Rectal smooth muscle tissue (tissue), 1 donor: ENCODE measurements around the gene DPPA4.
A peak's percentile ranks its signal among the peaks of the same experiment; 100 is the strongest.
"Not testable (repeated sequence)": the region's sequence is repeated elsewhere in the genome, so short reads cannot be mapped to it uniquely, and the experiment has no call there.

Experiments
- H3K27ac ChIP-seq: one replicate; pipeline ENCODE4 v1.7.0; 2013; ENCODE audit warnings: low read depth, low read length, inconsistent platforms
- H3K27me3 ChIP-seq: one replicate; pipeline ENCODE4 v1.7.0; 2013; ENCODE audit warnings: low read length; ENCODE audit not compliant: control insufficient read depth, insufficient read depth
- H3K36me3 ChIP-seq: one replicate; pipeline ENCODE4 v1.7.0; 2013; ENCODE audit warnings: low read length; ENCODE audit not compliant: control insufficient read depth, insufficient read depth
- H3K4me1 ChIP-seq: one replicate; pipeline ENCODE4 v1.7.0; 2013; ENCODE audit warnings: low read length; ENCODE audit not compliant: control insufficient read depth, insufficient read depth
- H3K4me3 ChIP-seq: one replicate; pipeline ENCODE4 v1.7.0; 2013; ENCODE audit warnings: low read length
- H3K9ac ChIP-seq: one replicate; pipeline ENCODE4 v1.7.0; 2013; ENCODE audit warnings: low read length

DPPA4 gene

GRCh38 chr3:109337393-109337792 lies at the start of gene DPPA4:
Gene DPPA4, minus strand, starts transcription at chr3:109337546. Its CDS starts 29 bp downstream, at chr3:109337517.
- H3K4me3 ChIP-seq = peak within 1 kb of the TSS; percentile 65
- H3K27me3 ChIP-seq = no peaks in the 10 kb centered on the region
- H3K27ac ChIP-seq = no peak within 1 kb of the TSS
- no peaks in the 10 kb centered on the region for H3K4me1 ChIP-seq
- H3K36me3 ChIP-seq = no peaks in the 10 kb centered on the region
- H3K9ac ChIP-seq = no peak within 1 kb of the TSS

- no peaks in the 10 kb centered on the region for H3K4me1 ChIP-seq
- no peak overlapping the region for H3K27ac ChIP-seq
- no peak overlapping the region for H3K9ac ChIP-seq
- no peak overlapping the region for H3K4me3 ChIP-seq
- no peaks in the 10 kb centered on the region for H3K36me3 ChIP-seq
- H3K27me3 ChIP-seq = no peaks in the 10 kb centered on the region
Observed at GRCh38 chr3:109385442-109386318, 48.3 kb upstream of the DPPA4 start.

GRCh38 chr3:109384164-109384563 lies 46.8 kb upstream of the DPPA4 start:
- Histone ChIP-seq H3K4me1 (no peaks in the 10 kb centered on the region), H3K9ac (no peak overlapping the region), H3K27ac (no peak overlapping the region), H3K36me3 (no peaks in the 10 kb centered on the region), H3K4me3 (no peak overlapping the region), H3K27me3 (no peaks in the 10 kb centered on the region)

GRCh38 chr3:109382588-109382987 lies 45.2 kb upstream of the DPPA4 start:
- Histone ChIP-seq H3K4me1 (no peaks in the 10 kb centered on the region), H3K36me3 (no peaks in the 10 kb centered on the region), H3K9ac (no peak overlapping the region), H3K27ac (no peak overlapping the region), H3K27me3 (no peaks in the 10 kb centered on the region), H3K4me3 (no peak overlapping the region)

GRCh38 chr3:109375975-109376374 lies 38.6 kb upstream of the DPPA4 start:
- Histone ChIP-seq H3K4me3 (no peak overlapping the region), H3K36me3 (no peaks in the 10 kb centered on the region), H3K27ac (no peak overlapping the region), H3K9ac (no peak overlapping the region), H3K4me1 (no peaks in the 10 kb centered on the region), H3K27me3 (no peaks in the 10 kb centered on the region)

GRCh38 chr3:109374434-109374833 lies 37.1 kb upstream of the DPPA4 start:
- H3K27me3 ChIP-seq, H3K4me1 ChIP-seq, H3K36me3 ChIP-seq, H3K4me3 ChIP-seq, H3K9ac ChIP-seq, H3K27ac ChIP-seq: not testable (repeated sequence)

- Histone ChIP-seq H3K4me1 (no peaks in the 10 kb centered on the region), H3K27ac (no peak overlapping the region), H3K9ac (no peak overlapping the region), H3K27me3 (no peaks in the 10 kb centered on the region), H3K4me3 (no peak overlapping the region), H3K36me3 (no peaks in the 10 kb centered on the region)
Observed at GRCh38 chr3:109373933-109374332, 36.6 kb upstream of the DPPA4 start.

GRCh38 chr3:109372639-109373038 lies 35.3 kb upstream of the DPPA4 start:
- H3K9ac ChIP-seq = no peak overlapping the region
- no peak overlapping the region for H3K4me3 ChIP-seq
- H3K36me3 ChIP-seq = no peaks in the 10 kb centered on the region
- H3K27me3 ChIP-seq = no peaks in the 10 kb centered on the region
- no peak overlapping the region for H3K27ac ChIP-seq
- H3K4me1 ChIP-seq = no peaks in the 10 kb centered on the region

GRCh38 chr3:109369510-109369909 lies 32.2 kb upstream of the DPPA4 start:
- Histone ChIP-seq H3K4me3 (no peak overlapping the region), H3K27me3 (no peaks in the 10 kb centered on the region), H3K36me3 (no peaks in the 10 kb centered on the region), H3K4me1 (no peaks in the 10 kb centered on the region), H3K9ac (no peak overlapping the region), H3K27ac (no peak overlapping the region)

- Histone ChIP-seq H3K4me3 (no peak overlapping the region), H3K4me1 (no peaks in the 10 kb centered on the region), H3K36me3 (no peaks in the 10 kb centered on the region), H3K27me3 (no peaks in the 10 kb centered on the region), H3K27ac (no peak overlapping the region), H3K9ac (no peak overlapping the region)
Observed at GRCh38 chr3:109364088-109364487, 26.7 kb upstream of the DPPA4 start.

GRCh38 chr3:109363634-109364033 lies 26.3 kb upstream of the DPPA4 start:
- Histone ChIP-seq H3K27ac (no peak overlapping the region), H3K36me3 (no peaks in the 10 kb centered on the region), H3K27me3 (no peaks in the 10 kb centered on the region), H3K4me3 (no peak overlapping the region), H3K4me1 (no peaks in the 10 kb centered on the region), H3K9ac (no peak overlapping the region)

GRCh38 chr3:109362823-109363222 lies 25.5 kb upstream of the DPPA4 start:
- no peaks in the 10 kb centered on the region for H3K4me1 ChIP-seq
- no peaks in the 10 kb centered on the region for H3K36me3 ChIP-seq
- no peak overlapping the region for H3K27ac ChIP-seq
- no peak overlapping the region for H3K4me3 ChIP-seq
- H3K9ac ChIP-seq = no peak overlapping the region
- H3K27me3 ChIP-seq = no peaks in the 10 kb centered on the region

GRCh38 chr3:109358809-109359208 lies 21.5 kb upstream of the DPPA4 start:
- not testable (repeated sequence) for H3K36me3 ChIP-seq, H3K4me1 ChIP-seq, H3K4me3 ChIP-seq, H3K27ac ChIP-seq, H3K9ac ChIP-seq, H3K27me3 ChIP-seq
